Inflammatory macrophage (primary cell): ENCODE data around the gene NUDT16L1.

ENCODE experiments used
- DNase-seq, 2 donors: peaks; one replicate each; pipeline ENCODE4 v3.0.0-alpha.2; 2020 to 2022
- total RNA-seq, 18 experiments: gene quantifications; one replicate each; lab custom pipeline; 2026; ENCODE audit warnings: mixed read lengths in 6 of 18, inconsistent platforms in 2 of 18; lab: John Stamatoyannopoulos, UW

NUDT16L1 gene
- 4.4 to 26.4 (median 14.9) reads per million in 18 experiments for total RNA-seq

DNA sequence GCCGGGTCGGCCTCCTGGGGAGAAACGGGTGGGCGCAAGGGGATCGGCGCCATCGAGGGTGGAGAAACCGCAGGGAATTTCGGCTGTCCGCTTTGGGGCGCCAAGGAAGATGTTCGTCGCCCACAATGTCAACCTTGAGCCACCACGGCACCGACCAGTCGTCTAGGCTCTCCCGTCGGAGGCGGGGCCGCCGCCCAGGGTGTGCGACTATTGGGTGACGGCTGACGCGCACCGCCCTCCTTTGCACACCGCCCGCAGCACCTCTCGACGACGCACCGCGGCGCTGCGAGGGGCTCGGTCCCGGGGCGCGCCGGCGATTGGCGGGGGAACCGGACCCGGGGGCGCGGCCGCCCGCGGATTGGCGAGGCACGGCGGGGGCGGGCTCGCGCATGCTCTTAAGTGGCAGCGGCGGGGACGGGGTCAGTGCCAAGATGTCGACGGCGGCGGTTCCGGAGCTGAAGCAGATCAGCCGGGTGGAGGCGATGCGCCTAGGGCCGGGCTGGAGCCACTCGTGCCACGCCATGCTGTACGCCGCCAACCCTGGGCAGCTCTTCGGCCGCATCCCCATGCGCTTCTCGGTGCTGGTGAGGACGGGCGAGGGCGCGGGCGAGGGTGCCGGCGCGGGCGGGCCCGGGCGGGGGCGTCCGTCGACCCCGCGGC is at the start of gene NUDT16L1:
NUDT16L1 (plus strand) TSS at position 267 of the 660 bp plus-strand sequence; CDS start at position 432, 165 bp downstream.
- DNase-seq, result peak; percentile 97 to 98

DNA sequence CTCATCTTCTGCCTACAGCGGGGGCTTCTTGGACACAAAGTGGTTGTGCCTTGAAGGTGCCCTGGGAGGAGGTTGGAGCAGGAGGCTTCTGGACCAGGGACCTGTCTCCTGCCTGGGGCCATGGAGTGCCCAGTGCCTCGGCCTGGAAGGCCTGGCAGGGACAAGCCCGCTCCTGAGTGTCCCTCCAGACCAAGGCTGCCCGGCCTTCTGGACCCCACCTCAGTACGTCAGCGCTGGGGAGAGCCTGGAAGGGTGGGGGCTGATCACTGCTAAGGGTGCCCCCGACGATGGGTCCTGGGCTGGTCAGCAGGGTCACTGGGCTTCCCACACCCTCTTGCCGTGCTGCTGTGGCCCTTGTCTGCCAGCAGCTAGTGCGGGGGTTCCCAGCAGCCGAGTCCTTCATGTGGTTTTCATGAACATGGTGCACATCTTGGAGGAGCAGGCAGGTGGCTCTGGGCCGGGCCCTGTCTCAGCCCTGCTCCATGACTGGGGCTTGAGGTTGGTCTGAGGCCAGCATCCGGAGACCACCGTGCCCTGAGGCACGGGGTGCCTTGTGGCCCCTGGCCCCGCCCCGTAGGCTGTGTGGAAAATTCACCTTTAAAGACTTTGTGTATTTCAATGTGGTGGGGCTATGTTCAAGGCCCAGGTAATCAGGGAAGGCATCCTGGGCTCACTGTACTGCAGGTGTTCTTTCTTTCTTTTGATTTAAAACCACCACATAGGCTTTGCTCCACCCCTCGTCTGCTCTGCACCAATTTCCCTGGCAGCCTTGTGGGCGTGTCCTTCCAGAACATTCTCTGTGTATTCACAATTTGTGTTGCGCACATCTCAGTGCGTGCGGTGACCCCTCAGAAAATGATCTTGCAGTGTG is 46.4 kb upstream of the NUDT16L1 start:
- DNase-seq, result no peak

DNA sequence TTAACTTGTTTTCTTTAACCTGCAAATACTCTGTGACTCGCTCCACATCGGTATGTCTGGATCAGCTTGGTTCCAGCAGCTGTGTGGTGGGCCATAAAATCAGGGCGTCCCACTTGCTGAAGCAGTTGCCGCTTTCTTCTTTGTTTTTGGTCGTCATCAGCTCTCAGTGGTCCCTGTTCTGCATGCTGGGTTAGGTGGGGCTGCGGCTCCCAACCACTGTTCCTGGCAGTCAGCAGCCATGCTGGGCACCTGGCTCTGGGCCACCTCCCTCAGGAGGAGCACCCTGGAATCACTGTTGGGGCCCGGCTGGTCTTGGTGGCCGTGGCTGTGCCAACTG is 45.8 kb upstream of the NUDT16L1 start:
- no peak for DNase-seq

DNA sequence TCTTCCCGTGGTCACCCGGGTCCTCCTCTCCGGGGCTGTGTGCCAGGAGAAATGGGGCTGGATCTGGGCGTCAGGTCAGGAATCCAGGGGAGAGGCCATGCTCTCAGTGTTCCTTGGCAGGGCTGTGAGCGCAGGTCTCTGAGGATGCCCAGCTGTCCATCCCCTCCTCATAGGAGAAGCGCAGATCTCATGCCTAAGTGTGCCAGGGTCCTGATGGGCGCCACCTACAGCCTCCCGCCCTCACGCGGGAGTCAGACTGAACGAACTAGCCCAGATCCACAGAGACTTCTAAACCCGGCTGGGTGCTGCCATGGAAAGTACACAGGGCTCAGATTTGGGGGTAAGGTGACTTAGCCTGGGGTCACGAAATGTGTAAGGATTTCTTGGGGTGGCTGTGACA is 44.4 kb upstream of the NUDT16L1 start:
- no peak for DNase-seq

DNA sequence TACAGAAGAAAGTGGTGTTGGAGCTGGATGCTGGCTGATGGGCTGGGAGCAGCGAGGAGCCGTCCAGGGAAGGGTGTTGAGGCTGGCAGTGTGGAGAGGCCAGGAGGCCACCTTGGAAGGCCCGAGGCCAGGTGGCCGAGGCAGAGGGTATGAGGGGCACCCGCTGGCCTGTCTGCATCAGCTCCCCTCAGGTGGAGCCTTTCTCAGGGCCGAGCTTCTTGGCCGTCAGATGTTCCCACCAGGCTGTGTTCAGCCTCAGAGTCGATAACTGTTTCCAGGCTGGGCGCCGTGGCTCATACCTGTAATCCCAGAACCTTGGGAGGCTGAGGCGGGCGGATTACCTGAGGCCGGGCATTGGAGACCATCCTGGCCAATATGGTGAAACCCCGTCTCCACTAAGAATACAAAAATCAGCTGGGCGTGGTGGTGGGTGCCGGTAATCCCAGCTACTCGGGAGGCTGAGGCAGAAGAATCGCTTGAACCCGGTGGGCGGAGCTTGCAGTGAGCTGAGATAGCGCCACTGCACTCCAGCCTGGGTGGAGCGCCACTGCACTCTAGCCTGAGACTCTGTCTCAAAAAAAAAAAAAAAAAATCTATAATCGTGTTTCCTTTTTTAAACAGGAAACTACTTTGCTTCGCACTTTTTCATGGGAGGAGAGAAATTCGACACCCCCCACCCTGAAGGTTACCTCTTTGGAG is 43.5 kb upstream of the NUDT16L1 start:
- no peak for DNase-seq

DNA sequence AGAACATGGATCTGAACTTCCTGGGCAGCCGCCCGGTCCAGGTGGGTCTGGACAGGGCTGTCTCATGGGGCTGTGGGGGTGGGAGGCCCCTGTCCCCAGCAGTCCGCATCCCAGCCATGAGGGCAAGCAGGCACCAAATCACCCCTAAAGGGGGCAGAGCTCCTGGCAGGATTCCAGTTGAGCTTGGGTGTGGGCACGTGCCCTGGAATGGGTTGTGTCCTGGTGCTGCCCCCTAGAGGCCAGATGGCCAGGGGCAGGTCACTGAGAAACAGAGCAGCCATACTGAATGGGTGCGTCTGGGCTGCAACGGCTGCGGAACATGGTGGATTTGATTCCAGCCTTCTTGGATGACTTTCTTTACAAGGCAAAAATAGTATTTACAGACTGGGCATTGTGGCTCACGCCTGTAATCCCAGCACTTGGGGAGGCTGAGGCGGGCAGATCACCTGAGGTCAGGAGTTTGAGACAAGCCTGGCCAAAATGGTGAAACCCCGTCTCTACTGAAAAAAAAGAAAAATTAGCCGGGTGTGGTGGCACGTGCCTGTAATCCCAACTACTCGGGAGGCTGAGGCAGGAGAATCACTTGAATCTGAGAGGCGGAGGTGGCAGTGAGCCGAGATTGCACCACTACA is 42.8 kb upstream of the NUDT16L1 start:
- DNase-seq, result peak; percentile 71 to 78

DNA sequence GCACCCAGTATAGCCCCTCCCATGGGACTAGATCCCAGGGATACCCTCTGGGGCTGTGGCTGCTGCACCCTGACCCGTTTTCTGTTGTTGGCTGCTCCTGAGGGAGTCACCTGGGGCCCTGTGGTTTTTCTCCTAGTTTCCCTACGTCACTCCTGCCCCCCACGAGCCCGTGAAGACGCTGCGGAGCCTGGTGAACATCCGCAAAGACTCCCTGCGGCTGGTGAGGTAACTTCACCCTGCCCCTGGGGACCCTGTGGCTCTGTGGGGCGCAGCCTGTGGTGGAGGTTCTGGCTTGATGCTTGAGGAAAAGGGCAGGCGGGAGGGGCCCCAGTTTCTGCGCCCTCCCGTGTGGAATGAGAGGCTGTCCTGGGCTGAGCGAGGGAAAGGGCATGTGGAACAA is 41.5 kb upstream of the NUDT16L1 start:
- no peak for DNase-seq

DNA sequence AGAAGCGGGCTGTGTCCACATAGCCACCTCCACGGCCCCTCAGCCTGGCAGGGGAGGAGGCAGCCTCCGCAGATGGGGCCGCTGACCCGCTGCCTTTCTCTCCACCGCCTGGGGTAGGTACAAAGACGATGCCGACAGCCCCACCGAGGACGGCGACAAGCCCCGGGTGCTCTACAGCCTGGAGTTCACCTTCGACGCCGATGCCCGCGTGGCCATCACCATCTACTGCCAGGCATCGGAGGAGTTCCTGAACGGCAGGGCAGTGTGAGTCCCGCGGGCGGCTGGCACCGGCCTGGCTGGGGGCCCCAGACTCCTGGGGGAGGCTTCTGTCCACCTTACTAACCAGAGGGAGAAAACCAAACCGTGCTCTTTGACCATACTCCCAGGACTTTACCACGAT is 40.8 kb upstream of the NUDT16L1 start:
- no peak for DNase-seq

DNA sequence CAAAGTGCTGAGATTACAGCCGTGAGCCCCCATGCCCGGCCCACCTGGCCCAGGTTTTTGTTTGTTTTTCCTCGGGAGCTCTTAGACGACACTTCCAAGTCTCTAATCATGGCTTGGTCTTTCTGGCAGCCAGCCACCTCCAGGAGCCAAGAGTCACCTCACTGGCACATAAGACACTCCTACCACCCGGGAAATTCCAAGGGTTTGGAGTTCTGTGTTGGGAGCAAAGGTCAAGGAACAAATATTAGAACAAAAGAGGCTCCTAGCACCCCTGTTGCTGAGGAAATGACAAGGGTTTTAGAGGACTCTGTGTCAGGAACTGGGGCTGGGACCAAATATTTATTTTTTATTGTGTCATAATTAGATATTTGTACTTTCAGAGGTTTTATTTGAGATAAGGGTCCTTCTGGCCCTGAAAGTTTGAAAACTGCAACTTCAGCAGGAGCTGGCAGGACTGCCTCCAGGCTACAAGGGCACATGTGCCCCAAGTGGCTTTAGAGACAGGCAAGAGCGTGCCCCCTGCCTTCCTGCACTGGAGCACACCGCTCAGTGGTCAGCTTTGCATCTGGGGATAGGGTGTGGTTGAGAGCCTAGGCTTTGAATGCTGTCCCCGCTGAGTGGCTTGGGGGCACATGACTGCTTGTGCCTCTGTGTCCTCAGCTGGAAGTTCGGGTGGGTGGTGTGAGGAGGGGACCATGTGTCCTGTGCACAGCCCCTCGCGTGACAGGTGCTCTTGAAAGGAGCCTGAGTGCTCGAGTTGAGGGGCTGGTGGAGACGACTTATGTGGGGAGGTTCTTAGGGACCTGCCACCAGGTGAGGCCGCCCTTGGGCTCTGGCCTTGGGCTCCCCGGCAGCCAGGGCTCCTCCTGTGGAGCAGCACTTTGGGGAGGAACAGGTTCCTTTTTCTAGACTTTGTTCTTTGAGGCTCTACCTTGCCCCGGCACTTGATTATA is 39.1 kb upstream of the NUDT16L1 start:
- DNase-seq, result no peak

DNA sequence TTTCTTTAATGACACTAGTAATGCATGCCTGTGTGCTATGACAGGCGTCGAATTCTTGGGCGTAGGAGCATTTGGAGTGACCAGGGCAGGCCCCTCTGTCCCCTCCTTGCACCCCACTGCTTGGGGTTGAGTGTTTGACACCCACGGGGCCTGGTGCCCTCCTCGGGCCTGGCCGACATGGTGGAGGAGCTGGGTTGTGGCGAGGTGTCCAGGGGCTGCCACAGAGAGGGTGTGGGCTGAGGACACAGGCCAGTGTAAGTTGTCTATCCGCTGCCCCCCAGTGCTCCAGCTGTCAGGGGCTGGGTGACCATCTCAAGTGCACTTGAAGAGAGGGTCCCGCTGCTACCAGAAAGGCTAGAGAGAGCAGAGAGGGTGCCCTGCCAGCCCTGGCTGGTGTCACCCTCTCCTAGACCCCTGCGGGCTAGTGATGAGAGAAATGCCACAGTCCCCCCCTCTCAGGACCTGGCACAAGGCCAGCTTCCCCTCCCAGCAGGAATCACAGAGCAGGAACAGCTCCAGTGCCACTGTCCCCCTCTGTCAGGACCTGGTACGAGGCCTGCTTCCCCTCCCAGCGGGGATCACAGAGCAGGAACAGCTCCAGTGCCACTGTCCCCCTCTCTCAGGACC is 38.3 kb upstream of the NUDT16L1 start:
- DNase-seq, result no peak

DNA sequence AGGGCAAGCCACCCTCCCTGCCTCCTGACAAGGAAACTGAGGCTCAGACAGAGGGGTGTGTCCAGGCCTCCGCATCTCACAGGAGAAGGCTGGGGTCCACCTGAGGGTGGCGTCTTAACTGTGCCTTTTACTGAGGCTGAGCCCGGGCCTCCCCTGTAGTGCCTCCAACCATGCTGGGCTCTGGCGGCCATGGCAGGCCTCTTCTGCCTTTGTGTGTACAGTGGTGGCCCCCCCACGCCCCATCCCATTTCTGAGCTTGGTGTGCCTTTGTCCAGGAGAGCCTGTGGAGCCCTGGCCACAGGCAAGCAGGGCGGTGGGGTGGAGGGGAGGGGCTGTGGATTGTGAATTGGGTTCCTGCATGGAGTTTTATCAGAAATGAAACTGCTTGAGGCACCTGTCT is 37.6 kb upstream of the NUDT16L1 start:
- no peak for DNase-seq

DNA sequence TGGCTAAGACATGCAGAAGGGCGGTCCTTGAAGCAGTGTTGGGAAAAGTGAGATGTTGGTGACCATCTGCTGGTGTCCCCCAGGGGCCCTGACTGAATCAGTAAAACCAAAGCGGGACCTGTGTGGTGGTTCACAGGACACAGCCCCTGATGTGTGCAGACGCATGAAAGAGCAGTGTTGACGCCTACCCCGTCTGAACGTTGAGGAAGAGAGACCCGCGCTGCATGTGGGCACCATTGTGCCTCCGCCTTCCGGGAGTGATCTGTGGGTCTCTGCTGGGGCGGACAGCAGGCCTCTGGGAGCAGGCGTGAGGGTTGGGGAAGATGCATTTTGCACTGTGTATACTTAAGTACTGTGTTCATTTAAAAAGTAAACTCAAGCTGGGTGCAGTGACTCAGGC is 37.1 kb upstream of the NUDT16L1 start:
- DNase-seq, result no peak

DNA sequence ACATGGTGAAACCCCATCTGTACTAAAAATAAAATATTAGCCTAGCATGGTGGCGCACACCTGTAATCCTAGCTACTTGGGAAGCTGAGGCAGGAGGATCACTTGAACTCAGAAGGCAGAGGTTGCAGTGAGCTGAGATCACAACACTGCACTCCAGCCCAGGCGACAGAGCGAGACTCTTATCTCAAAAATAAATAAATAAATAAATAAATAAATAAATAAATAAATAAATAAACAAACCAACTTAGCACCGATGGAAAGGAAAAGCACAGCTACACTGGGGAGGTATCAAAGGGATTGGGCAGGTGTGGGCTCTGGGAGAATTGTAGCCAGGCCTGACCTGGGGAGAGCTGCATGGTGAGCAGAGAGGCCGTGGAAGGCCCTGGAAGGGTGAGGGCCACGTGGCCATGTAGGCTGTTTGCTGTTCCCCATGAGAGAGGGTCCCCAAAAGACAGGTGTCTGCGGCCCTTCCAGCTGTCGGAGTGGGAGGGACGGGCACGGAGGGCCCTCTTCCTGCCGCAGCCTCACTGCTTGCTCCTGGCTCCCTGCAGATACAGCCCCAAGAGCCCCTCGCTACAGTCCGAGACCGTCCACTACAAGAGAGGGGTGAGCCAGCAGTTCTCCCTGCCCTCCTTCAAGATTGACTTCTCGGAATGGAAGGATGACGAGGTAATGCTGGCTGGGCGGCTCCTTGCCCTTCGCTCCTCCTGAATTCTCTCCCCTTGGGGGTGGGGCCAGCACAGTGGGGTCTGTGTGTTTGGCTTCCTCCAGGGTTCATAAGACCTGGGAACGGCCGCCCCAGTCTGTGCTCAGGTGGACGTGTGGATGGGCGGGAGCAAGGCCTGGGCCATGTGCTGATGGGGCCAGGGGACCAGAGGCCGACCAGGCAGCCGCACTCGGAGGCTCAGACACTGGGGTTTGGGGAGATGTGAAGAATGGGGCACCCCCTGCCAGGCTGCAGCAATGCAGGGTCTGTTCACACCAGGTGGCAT is 36.4 kb upstream of the NUDT16L1 start:
- no peak for DNase-seq

DNA sequence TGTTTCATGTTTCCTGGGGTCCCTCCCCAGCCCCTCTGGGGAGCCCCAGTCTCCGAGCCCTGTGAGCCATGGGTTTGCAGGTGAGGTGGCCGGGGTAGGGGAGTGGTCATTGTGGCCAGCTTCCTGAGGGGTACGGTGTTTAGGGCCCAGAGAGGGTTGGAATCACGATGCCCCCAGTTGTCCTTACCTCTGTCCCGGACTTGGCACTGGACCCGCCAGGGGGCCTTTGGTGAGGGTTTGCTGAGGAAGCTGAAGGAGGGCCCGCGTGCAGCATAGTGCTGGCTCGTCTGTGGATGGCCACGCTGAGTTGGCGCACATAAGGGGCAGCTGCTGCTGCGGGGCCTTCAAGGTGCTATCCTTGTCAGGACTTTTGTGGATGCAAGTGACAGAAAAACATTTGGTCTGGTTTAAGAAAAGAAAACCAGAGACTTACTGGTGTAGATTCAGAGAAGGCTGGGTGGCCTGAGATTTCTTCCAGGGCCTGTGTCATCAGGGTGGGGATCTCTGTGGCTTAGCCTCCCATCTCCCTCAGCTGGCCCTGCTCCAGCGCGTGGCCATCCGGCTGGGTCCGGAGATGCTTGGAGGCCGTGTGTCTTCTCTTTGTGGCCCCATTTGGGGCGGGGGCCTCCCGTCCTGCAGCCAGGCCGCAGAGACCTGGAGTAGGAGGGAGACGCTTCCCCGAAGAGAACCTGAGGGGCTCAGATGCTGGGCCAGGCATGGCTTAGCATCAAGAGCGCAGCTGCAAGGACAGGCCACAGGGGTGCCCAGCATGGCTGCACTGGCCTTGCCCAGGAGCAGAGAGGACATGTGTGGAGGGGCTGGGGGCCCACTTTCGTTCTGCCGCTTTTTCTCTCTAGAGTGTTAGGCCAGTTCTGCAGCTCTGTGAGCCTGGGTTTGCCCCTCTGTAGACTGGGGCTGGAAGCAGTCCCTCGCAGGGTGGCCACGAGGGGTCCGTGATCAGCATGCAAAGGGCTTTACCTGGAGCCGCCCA is 33.7 kb upstream of the NUDT16L1 start:
- DNase-seq, result no peak

DNA sequence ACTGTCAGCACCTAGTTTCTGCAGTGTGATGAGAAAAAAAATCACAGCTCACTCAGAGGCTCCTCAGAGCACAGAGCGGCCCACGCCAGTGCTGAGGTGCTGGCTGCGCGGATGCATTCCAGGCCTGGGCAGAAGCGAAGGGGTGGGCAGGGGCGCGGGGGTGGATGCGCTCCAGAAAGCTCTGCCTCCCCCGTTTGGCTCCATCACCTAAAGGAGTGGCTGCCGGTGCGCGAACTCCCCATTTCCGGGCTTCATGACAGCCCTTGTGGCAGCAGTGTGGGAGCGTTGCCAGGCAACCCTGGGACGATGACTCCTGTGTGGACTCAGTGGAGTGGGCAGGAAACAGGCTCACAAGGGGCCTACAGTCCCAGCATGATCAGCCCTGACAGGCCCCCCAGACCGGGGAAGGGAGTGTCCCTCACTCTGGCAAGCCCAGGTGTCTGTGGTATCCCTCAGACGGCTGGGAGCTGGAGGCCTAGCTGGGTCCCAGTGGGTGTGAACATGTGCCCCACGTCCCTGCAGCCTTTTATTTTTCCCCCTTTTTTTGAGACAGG is 32.8 kb upstream of the NUDT16L1 start:
- DNase-seq, result peak; percentile 55 to 87

DNA sequence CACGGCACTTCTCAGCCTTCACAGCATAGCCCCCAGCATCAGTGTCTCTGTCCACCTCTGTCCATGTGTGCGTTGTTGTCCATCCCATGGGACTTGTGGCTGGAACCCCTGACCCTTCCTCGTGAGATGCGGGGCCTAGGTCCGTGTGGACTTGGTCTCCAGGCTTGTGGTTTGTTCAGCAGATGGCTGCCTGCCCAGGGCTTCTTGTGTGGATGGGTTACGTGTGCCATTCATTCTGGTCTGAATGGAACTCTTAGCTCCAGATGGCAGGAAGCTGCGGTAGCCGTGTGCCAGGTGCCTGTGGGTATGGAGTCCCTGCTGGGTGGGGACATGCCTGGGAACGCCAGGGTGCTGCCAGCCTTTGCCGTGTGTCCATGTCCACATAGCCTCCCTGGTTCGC is 31.7 kb upstream of the NUDT16L1 start:
- no peak for DNase-seq

DNA sequence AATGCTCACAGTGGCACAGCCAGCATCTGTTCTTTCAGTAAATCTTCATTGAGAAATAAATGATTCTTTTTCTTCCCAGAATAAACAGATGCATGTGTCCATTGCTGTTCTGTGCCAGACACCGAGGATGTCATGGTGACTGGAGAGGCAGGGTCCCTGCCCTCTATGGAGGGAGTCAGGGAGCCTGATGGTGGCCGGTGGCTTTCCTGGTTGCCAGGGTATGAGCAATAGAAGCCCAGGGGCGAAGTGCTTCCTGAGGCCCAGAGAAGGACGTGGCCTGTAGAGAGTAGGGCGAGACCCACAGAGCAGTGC is 29.9 kb upstream of the NUDT16L1 start:
- no peak for DNase-seq

DNA sequence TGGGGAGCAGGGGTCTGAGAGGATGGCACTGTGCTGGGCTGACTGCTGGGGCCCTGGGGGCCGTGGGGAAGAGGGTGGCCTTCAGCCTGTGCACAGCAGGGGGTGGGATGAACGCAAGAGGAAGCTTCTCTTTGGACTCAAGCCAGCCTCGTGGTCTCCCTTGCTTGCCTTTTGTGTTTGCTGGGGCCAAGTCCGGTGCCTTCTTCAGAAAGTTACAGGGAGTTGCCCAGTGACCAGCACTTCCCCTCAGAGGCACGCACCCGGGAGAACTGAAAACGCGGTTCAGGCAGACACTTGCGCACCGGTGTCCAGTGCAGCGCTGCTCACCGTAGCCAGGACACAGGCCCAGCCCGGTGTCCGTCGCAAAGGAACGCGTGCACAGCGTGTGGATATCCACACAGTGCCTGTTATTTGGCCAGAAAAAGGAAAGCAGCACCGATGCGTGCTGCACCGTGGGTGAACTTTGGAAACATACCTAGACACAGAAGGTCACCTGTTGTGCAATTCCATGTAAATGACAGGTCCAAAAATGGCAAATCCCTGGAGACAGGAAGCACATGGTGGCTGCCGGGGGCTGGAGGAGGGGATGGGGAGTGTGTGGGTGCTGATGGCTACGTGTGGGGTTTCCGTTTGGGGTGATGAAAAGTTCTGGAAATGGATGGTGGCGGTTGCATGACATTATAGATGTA is 29.4 kb upstream of the NUDT16L1 start:
- peak; percentile 94 to 97 for DNase-seq
